HEK293T (cell line): ENCODE data around the gene LRRC75B.
"Not testable (repeated sequence)": the region's sequence is repeated elsewhere in the genome, so short reads cannot be mapped to it uniquely, and the experiment has no call there.

Experiments used
- FOXK2 ChIP-seq: fragments of 450-650 bp; IDR thresholded peaks from 2 replicates; pipeline ENCODE4 v1.6.1; 2016; ENCODE audit warnings: mild to moderate bottlenecking
- HDGF ChIP-seq: fragments of 450-650 bp; IDR thresholded peaks from 2 replicates; pipeline ENCODE4 v1.6.1; 2017; ENCODE audit warnings: antibody characterized with exemption, borderline replicate concordance
- NFRKB ChIP-seq: fragments of 450-650 bp; IDR thresholded peaks from 2 replicates; pipeline ENCODE4 v1.6.1; 2016; ENCODE audit warnings: mild to moderate bottlenecking, moderate library complexity
- SP1 ChIP-seq: fragments of 450-650 bp; IDR thresholded peaks from 2 replicates; pipeline ENCODE4 v1.6.1; 2017

DNA sequence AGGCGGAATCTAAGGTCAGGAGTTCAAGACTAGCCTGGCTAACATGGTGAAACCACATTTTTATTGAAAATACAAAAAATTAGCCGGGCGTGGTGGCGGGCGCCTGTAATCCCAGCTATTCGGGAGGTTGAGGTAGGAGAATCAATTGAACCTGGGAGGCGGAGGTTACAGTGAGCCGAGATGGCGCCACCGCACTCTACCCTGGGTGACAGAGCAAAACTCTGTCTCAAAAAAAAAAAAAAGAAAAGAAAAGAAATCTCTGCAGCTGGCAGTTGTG is 624 bp upstream of the LRRC75B start:
- TF ChIP-seq HDGF, NFRKB, SP1, FOXK2: not testable (repeated sequence)
